ENCODE measurements around the gene LCK. TPM values are rescaled to one million over a fixed set of nuclear protein-coding genes. Genes with fewer than 3 reads are reported as not detected.
A peak's percentile ranks its signal among the peaks of the same experiment; 100 is the strongest.

The LCK gene
- total and polyA plus RNA-seq, 9 of the 15 experiments (the other 6 are each of a cell fraction or from before 2014, with no cell fraction given) = 0.04 to 0.47 (median 0.13) TPM; not detected in 6

GRCh38 chr1:32224285-32224684 lies 26.8 kb upstream of the LCK start:
- no peaks in the 10 kb centered on the region for H3K9me3 ChIP-seq (replicated peaks; ENCODE audit: control insufficient read depth, insufficient read depth, low read depth, low read length)
- no peaks in the 10 kb centered on the region for H3K27me3 ChIP-seq (ENCODE audit: control insufficient read depth in 2 of 2, insufficient read depth in 2 of 2, low read length in 2 of 2)
- intact Hi-C loops (cut with micrococcal nuclease) (no loop called here), in situ Hi-C loops (cut with MboI) (no loop called here)
- peaks cover 66% of the 10 kb centered on the region for H3K36me3 ChIP-seq (ENCODE audit: control insufficient read depth, insufficient read depth, low read length)
- POLR2A ChIA-PET = interaction anchor here (0.9 to 6.5 kb wide), 4 partner anchors 8 to 11 kb away, joined by 3 to 40 read pairs (median 4); no protein-coding TSS in a partner anchor
- peaks cover 49% of the 10 kb centered on the region for H3K79me2 ChIP-seq (ENCODE audit: control insufficient read depth, insufficient read depth, low read length)
- BruUV-seq (replicated peaks) = no TSS peak
- peaks cover 19 to 22% of the 10 kb centered on the region in 2 experiments; a peak in 4 of 5 replicates for H3K4me1 ChIP-seq (replicated peaks in 1 of 2; ENCODE audit: control insufficient read depth in 2 of 2, insufficient read depth in 2 of 2, low read length in 2 of 2)
- DNase-seq (ENCODE audit: extremely low read depth in 1 of 4, low spot score in 3 of 4) (no peak), FAIRE-seq (no peak), ATAC-seq (no peak)
- no peaks in the 10 kb centered on the region for H3K9me1 ChIP-seq (ENCODE audit: control insufficient read depth, insufficient read depth, low read length)
- H4K20me1 ChIP-seq (replicated peaks; ENCODE audit: control insufficient read depth, insufficient read depth, low read length) = no peaks in the 10 kb centered on the region
- WGBS (ENCODE audit: insufficient coverage, low coverage, missing lambda C conversion rate) = 92% methylated on average over 4 of the region's 4 CpGs
- H3K4me3 ChIP-seq = no peak overlapping the region
- H3K9ac ChIP-seq (ENCODE audit: insufficient read depth in 1 of 2, low read depth in 2 of 2, low read length in 2 of 2) = peak overlapping the region; percentile 67 to 96; a peak in 1 of 4 replicates
- CTCF ChIA-PET (ENCODE audit: low intra/inter-chr PET ratio) = interaction anchor here (0.6 kb wide), 1 partner anchor 192 kb away, joined by 4 read pairs; no protein-coding TSS in a partner anchor
- TF ChIP-seq CREM (IDR thresholded peaks at IDR 0.05; ENCODE audit: low read depth) = no peak
- TF ChIP-seq, protein P1, sequence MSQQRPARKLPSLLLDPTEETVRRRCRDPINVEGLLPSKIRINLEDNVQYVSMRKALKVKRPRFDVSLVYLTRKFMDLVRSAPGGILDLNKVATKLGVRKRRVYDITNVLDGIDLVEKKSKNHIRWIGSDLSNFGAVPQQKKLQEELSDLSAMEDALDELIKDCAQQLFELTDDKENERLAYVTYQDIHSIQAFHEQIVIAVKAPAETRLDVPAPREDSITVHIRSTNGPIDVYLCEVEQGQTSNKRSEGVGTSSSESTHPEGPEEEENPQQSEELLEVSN (IDR thresholded peaks at IDR 0.05; ENCODE audit: borderline replicate concordance in 1 of 2, extremely low read depth in 1 of 2, insufficient read depth in 1 of 2, insufficient read length in 1 of 2, low read depth in 1 of 2, low read length in 1 of 2, poor library complexity in 1 of 2, severe bottlenecking in 1 of 2) = no peak
- TF ChIP-seq RBFOX2 (IDR thresholded peaks at IDR 0.05; ENCODE audit: low read depth, low read length) = 0 out of 2 replicates have a peak, but pooled peaks have one; percentile 22
- TF ChIP-seq ATF3 (IDR thresholded peaks at IDR 0.05) = no peak
- TF ChIP-seq ATF3 (CRISPR knock-in tag; conservative IDR thresholded peaks at IDR 0.05) = 0 out of 2 replicates have a peak, but pooled peaks have one; percentile 30
- no peak for TF ChIP-seq FOXM1 (IDR thresholded peaks at IDR 0.05; ENCODE audit: low read depth)
- TF ChIP-seq FOXM1 (CRISPR knock-in tag; IDR thresholded peaks at IDR 0.05; ENCODE audit: low read depth) = 0 out of 2 replicates have a peak, but pooled peaks have one; percentile 56
- peak overlapping the region; percentile 50; the same call in 1 of the 3 replicates for H3K27ac ChIP-seq (ENCODE audit: extremely low read depth, low read depth, low read length)
- peak overlapping the region; percentile 98; the same call in 1 of the 2 replicates for H3K4me2 ChIP-seq (ENCODE audit: insufficient read depth, low read length)
- H2AFZ ChIP-seq (ENCODE audit: low read depth, low read length) = no peak overlapping the region

Measured in K562 (cell line).